H9 (cell line): Measurements from ENCODE around the gene THRAP3. TPM values are rescaled to one million over a fixed set of nuclear protein-coding genes. Genes with fewer than 3 reads are reported as not detected.

Experiments used
- DNase-seq: peaks from one replicate; pipeline ENCODE4 v3.0.0-alpha.2; 2017
- H2AFZ ChIP-seq: one replicate; pipeline ENCODE4 v1.6.1; 2013; ENCODE audit warnings: mild to moderate bottlenecking, low read length, control low read depth, moderate library complexity
- H2AK5ac ChIP-seq: 2 replicates; pipeline ENCODE4 v1.6.1; 2013; ENCODE audit warnings: low read length, control low read depth, mixed read lengths; ENCODE audit not compliant: insufficient read length
- H2BK120ac ChIP-seq: one replicate; pipeline ENCODE4 v1.6.1; 2013; ENCODE audit warnings: low read depth, mild to moderate bottlenecking, low read length, control low read depth, inconsistent platforms; ENCODE audit not compliant: poor library complexity, severe bottlenecking
- H2BK12ac ChIP-seq: 2 replicates; pipeline ENCODE4 v1.6.1; 2013; ENCODE audit warnings: low read length, control low read depth, mixed read lengths, low read depth; ENCODE audit not compliant: insufficient read length
- H2BK15ac ChIP-seq: 2 replicates; pipeline ENCODE4 v1.6.1; 2013; ENCODE audit warnings: low read depth, low read length, control low read depth
- H2BK20ac ChIP-seq: one replicate; pipeline ENCODE4 v1.6.1; 2013; ENCODE audit warnings: low read depth, mild to moderate bottlenecking, low read length, control low read depth, inconsistent platforms; ENCODE audit not compliant: poor library complexity, severe bottlenecking
- H2BK5ac ChIP-seq: 2 replicates; pipeline ENCODE4 v1.6.1; 2013; ENCODE audit warnings: low read length, control low read depth, mixed read lengths; ENCODE audit not compliant: insufficient read length
- H3K14ac ChIP-seq: 2 replicates; pipeline ENCODE4 v1.6.1; 2013; ENCODE audit warnings: low read length, control low read depth; ENCODE audit not compliant: insufficient read depth
- H3K18ac ChIP-seq: 2 replicates; pipeline ENCODE4 v1.6.1; 2013; ENCODE audit warnings: low read depth, mild to moderate bottlenecking, mixed read lengths, low read length, control low read depth; ENCODE audit not compliant: insufficient read length
- H3K23ac ChIP-seq: 2 replicates; pipeline ENCODE4 v1.6.1; 2013; ENCODE audit warnings: low read length, control low read depth, mixed read lengths, low read depth; ENCODE audit not compliant: insufficient read length
- H3K23me2 ChIP-seq: 2 replicates; pipeline ENCODE4 v1.6.1; 2013; ENCODE audit warnings: low read depth, mild to moderate bottlenecking, mixed read lengths, low read length, control low read depth; ENCODE audit not compliant: insufficient read length, poor library complexity, severe bottlenecking
- H3K27ac ChIP-seq: 2 replicates; pipeline ENCODE4 v1.5.1; 2013; ENCODE audit warnings: low read length, control low read depth, mixed read lengths, low read depth; ENCODE audit not compliant: insufficient read length
- H3K27me3 ChIP-seq: 2 replicates; pipeline ENCODE4 v1.6.1; 2013; ENCODE audit warnings: low read length, control low read depth, inconsistent platforms; ENCODE audit not compliant: insufficient read depth
- H3K4ac ChIP-seq: 2 replicates; pipeline ENCODE4 v1.6.1; 2013; ENCODE audit warnings: low read depth, mild to moderate bottlenecking, control low read depth, inconsistent platforms, low read length, moderate library complexity
- H3K4me1 ChIP-seq: 2 replicates; pipeline ENCODE4 v1.6.1; 2013; ENCODE audit warnings: low read length, control low read depth, inconsistent platforms; ENCODE audit not compliant: insufficient read depth
- H3K4me2 ChIP-seq: 2 replicates; pipeline ENCODE4 v1.6.1; 2013; ENCODE audit warnings: low read length, control low read depth, mixed read lengths; ENCODE audit not compliant: insufficient read length, insufficient read depth
- H3K56ac ChIP-seq: 2 replicates; pipeline ENCODE4 v1.6.1; 2013; ENCODE audit warnings: low read depth, mild to moderate bottlenecking, mixed read lengths, low read length, control low read depth; ENCODE audit not compliant: insufficient read length
- H3K79me1 ChIP-seq: 2 replicates; pipeline ENCODE4 v1.6.1; 2013; ENCODE audit warnings: low read depth, mild to moderate bottlenecking, moderate library complexity, low read length, control low read depth, inconsistent platforms; ENCODE audit not compliant: insufficient read depth, poor library complexity, severe bottlenecking
- H3K79me2 ChIP-seq: 2 replicates; pipeline ENCODE4 v1.6.1; 2013; ENCODE audit warnings: low read length, control low read depth, inconsistent platforms; ENCODE audit not compliant: insufficient read depth
- H3K9ac ChIP-seq: 2 replicates; pipeline ENCODE4 v1.6.1; 2013; ENCODE audit warnings: low read length, control low read depth, mixed read lengths; ENCODE audit not compliant: insufficient read length; ENCODE audit errors: extremely low read depth
- H3K9me3 ChIP-seq: one replicate; pipeline ENCODE4 v1.6.1; 2013; ENCODE audit warnings: low read depth, low read length, inconsistent platforms; ENCODE audit not compliant: control insufficient read depth
- H3T11ph ChIP-seq: one replicate; pipeline ENCODE4 v1.6.1; 2013; ENCODE audit warnings: mild to moderate bottlenecking, low read length, control low read depth, inconsistent platforms
- H4K20me1 ChIP-seq: one replicate; pipeline ENCODE4 v1.6.1; 2013; ENCODE audit not compliant: control insufficient read depth, insufficient read length, insufficient read depth
- H4K5ac ChIP-seq: 2 replicates; pipeline ENCODE4 v1.6.1; 2013; ENCODE audit warnings: low read depth, mild to moderate bottlenecking, mixed read lengths, low read length, control low read depth; ENCODE audit not compliant: insufficient read length
- H4K8ac ChIP-seq: replicated peaks from 2 replicates; pipeline ENCODE4 v1.6.1; 2013; ENCODE audit warnings: low read length, control low read depth, mixed read lengths, low read depth; ENCODE audit not compliant: insufficient read length
- H4K91ac ChIP-seq: 2 replicates; pipeline ENCODE4 v1.6.1; 2013; ENCODE audit warnings: low read depth, mild to moderate bottlenecking, moderate library complexity, mixed read lengths, low read length, control low read depth; ENCODE audit not compliant: insufficient read length
- H3K27ac Mint-ChIP-seq, 3 experiments: 2 replicates in 2 of 3; 3 replicates in 1 of 3; pipeline ENCODE4 v1.8.0; 2020 to 2021; ENCODE audit warnings: mixed read lengths in 3 of 3, mild to moderate bottlenecking in 1 of 3, moderate library complexity in 1 of 3
- H3K27me3 Mint-ChIP-seq: 2 replicates; pipeline ENCODE4 v1.8.0; 2021; ENCODE audit warnings: low read depth, mild to moderate bottlenecking, moderate library complexity, mixed read lengths
- H3K36me3 Mint-ChIP-seq, 3 experiments: 2 replicates in 2 of 3; 3 replicates in 1 of 3; pipeline ENCODE4 v1.8.0; 2020 to 2021; ENCODE audit warnings: low read depth in 3 of 3, mixed read lengths in 3 of 3; ENCODE audit not compliant: insufficient read depth in 1 of 3
- H3K4me1 Mint-ChIP-seq, 2 experiments: 2 replicates each; pipeline ENCODE4 v1.8.0; 2020; ENCODE audit warnings: mixed read lengths in 2 of 2
- H3K4me3 Mint-ChIP-seq, 2 experiments: 2 replicates in 1 of 2; 3 replicates in 1 of 2; pipeline ENCODE4 v1.8.0; 2020 to 2021; ENCODE audit warnings: mild to moderate bottlenecking in 2 of 2, mixed read lengths in 2 of 2, moderate library complexity in 1 of 2
- H3K9me3 Mint-ChIP-seq, 2 experiments: 2 replicates in 1 of 2; 3 replicates in 1 of 2; pipeline ENCODE4 v1.8.0; 2020; ENCODE audit warnings: mild to moderate bottlenecking in 2 of 2, mixed read lengths in 2 of 2, moderate library complexity in 1 of 2
- WGBS: extraction: QIAGEN DNeasy Blood & Tissue Kit; methylation state at CpG from one replicate; pipeline ENCODE4 v1.1.7; 2013; ENCODE audit warnings: missing lambda C conversion rate, low lambda C conversion rate, mixed read lengths; ENCODE audit not compliant: insufficient read length; ENCODE audit errors: extremely low coverage; 5-methylcytosine and 5-hydroxymethylcytosine counted together
- total RNA-seq: library from RNA; stranded (reverse); gene quantifications from 2 replicates; pipeline ENCODE4 v1.2.1, GENCODE V29; 2021
- TF ChIP-seq, protein P1 (sequence below): fragments of 200-600 bp; sonication (generic); conservative IDR thresholded peaks from 3 replicates; pipeline ENCODE4 v1.8.0; 2021; ENCODE audit warnings: antibody characterized with exemption, mild to moderate bottlenecking

THRAP3 gene
- total RNA-seq, 1 experiment from 2014 or later: 186 TPM

DNA sequence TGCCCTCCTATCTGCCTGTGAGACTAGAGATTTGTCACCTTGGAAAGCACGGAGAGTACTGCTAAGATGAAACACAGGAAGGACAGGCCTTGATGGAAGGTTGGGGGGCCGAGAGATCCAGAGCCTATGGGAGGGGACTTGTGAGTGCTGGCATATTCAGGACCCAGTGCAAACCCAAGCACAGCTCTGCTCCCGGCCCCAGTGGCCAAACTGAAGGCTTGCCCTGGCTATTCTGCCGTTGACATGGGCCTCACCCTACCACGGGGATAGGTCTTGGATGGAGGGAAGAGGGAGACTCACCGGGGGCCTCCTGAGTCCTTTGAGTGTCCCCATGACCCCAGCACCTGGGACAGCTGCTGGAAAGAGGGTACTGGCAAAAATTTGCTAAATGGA lies 103.8 kb downstream of the THRAP3 start:
- no peak overlapping the region for H3K27ac ChIP-seq
- no peak overlapping the region for H4K91ac ChIP-seq
- H3K4me1 ChIP-seq: no peaks in the 10 kb centered on the region
- H3K27me3 ChIP-seq: no peaks in the 10 kb centered on the region
- no peak overlapping the region for H3K4me2 ChIP-seq
- no peak for DNase-seq
- Mint-ChIP-seq H3K36me3 (peaks cover 0 to 2% (median 0%) of the 10 kb centered on the region in 3 experiments; a peak in 1 of 7 replicates), H3K4me3 (no peak overlapping the region), H3K27ac (no peak overlapping the region), H3K4me1 (peaks cover 16% of the 10 kb centered on the region in 2 experiments), H3K9me3 (no peaks in the 10 kb centered on the region; a peak in 1 of 5 replicates), H3K27me3 (peaks cover 43% of the 10 kb centered on the region)
- H3K23ac ChIP-seq: no peak overlapping the region
- H2BK12ac ChIP-seq: no peak overlapping the region
- H4K5ac ChIP-seq: no peak overlapping the region
- H3K14ac ChIP-seq: no peak overlapping the region
- H4K20me1 ChIP-seq: peaks cover 5% of the 10 kb centered on the region
- no peak overlapping the region for H3K56ac ChIP-seq
- H2BK5ac ChIP-seq: no peak overlapping the region
- peaks cover 12% of the 10 kb centered on the region for H3K23me2 ChIP-seq
- no peaks in the 10 kb centered on the region for H3K79me1 ChIP-seq
- H3T11ph ChIP-seq: no peak overlapping the region
- no peak overlapping the region for H2BK120ac ChIP-seq
- no peak overlapping the region for H3K9ac ChIP-seq
- H2AFZ ChIP-seq: no peak overlapping the region
- H4K8ac ChIP-seq: no peak overlapping the region
- no CpG with 5 or more reads among the region's 6 CpGs for WGBS
- H3K9me3 ChIP-seq: no peaks in the 10 kb centered on the region
- TF ChIP-seq, protein P1, sequence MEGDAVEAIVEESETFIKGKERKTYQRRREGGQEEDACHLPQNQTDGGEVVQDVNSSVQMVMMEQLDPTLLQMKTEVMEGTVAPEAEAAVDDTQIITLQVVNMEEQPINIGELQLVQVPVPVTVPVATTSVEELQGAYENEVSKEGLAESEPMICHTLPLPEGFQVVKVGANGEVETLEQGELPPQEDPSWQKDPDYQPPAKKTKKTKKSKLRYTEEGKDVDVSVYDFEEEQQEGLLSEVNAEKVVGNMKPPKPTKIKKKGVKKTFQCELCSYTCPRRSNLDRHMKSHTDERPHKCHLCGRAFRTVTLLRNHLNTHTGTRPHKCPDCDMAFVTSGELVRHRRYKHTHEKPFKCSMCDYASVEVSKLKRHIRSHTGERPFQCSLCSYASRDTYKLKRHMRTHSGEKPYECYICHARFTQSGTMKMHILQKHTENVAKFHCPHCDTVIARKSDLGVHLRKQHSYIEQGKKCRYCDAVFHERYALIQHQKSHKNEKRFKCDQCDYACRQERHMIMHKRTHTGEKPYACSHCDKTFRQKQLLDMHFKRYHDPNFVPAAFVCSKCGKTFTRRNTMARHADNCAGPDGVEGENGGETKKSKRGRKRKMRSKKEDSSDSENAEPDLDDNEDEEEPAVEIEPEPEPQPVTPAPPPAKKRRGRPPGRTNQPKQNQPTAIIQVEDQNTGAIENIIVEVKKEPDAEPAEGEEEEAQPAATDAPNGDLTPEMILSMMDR: no peak
- H2AK5ac ChIP-seq: no peak overlapping the region
- no peaks in the 10 kb centered on the region for H3K79me2 ChIP-seq
- H3K4ac ChIP-seq: no peak overlapping the region
- no peak overlapping the region for H2BK20ac ChIP-seq
- H2BK15ac ChIP-seq: no peak overlapping the region
- no peak overlapping the region for H3K18ac ChIP-seq
